WI38 (cell line): ENCODE measurements around the gene SIRT4.

Source experiments
- H3K4me3 ChIP-seq: 2 replicates; pipeline ENCODE4 v1.5.1; 2011; ENCODE audit warnings: low read depth, mild to moderate bottlenecking, control low read depth, low read length
- TF ChIP-seq, protein P1 (sequence below): IDR thresholded peaks from 2 replicates; pipeline ENCODE4 v1.5.1; 2012; ENCODE audit warnings: low read depth, mild to moderate bottlenecking, control low read depth, low read length

Gene SIRT4

DNA sequence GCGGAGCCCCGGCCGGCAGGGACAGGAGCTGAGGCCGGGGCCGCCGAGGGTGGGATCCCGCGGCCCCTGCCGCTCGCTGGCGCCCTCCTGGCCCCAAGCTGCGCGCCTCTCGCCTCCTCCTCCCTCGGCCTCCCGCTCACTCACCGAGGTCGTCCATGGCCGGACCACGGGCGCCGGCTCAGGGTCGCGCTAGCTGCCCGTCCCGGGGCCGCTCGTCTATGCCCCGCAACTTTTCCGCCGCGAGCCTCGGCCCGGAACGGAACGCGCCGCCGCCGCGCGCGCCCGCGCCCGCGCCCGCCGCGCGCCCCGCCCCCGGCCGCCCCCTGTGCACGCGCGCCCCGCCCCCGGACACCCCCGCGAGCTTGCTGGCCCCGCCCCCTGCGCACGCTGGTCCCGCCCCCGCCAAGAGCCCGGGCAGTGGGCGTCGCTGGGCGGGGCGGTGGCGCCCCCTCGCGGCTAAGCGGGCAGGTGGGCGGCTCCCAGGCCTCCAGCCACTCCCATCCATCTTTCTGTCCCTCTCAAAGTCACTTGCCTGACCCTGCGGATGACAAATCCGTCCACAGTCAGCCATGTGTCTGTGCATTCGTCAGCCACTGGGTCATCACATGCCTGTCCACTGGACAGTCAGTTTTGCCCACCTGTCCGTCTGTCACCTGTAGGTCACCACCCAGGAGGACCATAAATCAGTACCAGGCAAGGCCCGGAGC lies 36.5 kb upstream of the SIRT4 start, which contains the start of gene PXN:
PXN (minus strand) TSS at position 258 of the 707 bp plus-strand sequence; CDS start at position 157, 101 bp downstream.
- H3K4me3 ChIP-seq, result peak within 1 kb of the TSS; percentile 93
- TF ChIP-seq, protein P1, sequence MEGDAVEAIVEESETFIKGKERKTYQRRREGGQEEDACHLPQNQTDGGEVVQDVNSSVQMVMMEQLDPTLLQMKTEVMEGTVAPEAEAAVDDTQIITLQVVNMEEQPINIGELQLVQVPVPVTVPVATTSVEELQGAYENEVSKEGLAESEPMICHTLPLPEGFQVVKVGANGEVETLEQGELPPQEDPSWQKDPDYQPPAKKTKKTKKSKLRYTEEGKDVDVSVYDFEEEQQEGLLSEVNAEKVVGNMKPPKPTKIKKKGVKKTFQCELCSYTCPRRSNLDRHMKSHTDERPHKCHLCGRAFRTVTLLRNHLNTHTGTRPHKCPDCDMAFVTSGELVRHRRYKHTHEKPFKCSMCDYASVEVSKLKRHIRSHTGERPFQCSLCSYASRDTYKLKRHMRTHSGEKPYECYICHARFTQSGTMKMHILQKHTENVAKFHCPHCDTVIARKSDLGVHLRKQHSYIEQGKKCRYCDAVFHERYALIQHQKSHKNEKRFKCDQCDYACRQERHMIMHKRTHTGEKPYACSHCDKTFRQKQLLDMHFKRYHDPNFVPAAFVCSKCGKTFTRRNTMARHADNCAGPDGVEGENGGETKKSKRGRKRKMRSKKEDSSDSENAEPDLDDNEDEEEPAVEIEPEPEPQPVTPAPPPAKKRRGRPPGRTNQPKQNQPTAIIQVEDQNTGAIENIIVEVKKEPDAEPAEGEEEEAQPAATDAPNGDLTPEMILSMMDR, result peak; percentile 62

DNA sequence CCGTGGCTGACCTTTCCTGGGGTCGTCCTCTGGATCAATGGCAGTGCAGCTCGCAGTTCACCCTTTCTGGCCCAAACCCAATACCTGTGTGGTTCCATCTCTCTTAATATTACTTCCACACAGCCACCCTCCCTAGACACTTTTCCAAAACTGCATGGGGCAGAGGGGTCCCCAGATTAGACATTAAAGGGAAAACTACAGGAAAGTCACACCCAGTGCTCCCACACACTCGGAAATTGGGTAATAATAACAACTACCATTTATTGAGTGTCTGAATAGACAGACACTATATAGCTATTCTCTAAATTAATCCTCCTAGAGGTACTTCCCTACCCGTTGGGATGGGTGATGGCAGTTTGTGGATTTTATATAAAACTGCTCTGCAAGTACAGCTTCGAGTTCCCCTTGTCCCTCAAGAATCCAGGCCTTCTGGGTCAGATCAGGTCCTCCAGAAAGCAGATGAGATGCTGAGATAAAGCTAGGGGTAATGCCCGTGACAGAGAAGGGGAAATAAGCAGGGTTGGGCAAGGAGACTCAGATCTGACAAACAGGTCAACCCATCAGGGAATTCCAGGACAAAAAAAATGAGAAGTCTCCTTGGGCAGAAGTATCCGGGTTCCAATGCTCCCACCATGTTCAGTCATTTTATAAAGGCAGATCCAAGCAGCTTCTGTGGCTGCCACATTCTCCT lies 35.8 kb upstream of the SIRT4 start:
- H3K4me3 ChIP-seq, result no peak overlapping the region; the same call in 1 of the 2 replicates
- TF ChIP-seq, protein P1, result no peak

DNA sequence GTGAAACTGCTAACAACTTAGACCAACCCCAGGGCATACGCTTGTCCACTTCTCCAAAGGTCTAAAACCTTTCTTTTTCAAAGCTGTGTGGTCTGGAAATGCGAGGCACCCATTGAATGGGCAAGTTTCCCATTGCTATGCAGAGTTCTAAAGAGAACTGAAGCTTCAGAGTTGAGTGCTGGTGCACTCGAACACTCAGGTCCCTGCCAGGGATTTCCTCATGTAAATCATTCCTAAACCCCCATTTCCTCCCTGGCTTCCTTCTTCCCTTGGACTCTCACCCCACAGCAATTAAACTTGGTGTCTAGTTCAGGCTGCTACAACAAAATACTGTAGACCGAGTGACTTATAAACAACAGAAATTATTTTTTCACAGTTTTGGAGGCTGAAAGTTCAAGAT lies 34.4 kb upstream of the SIRT4 start:
- no peak overlapping the region for H3K4me3 ChIP-seq
- TF ChIP-seq, protein P1, result no peak

DNA sequence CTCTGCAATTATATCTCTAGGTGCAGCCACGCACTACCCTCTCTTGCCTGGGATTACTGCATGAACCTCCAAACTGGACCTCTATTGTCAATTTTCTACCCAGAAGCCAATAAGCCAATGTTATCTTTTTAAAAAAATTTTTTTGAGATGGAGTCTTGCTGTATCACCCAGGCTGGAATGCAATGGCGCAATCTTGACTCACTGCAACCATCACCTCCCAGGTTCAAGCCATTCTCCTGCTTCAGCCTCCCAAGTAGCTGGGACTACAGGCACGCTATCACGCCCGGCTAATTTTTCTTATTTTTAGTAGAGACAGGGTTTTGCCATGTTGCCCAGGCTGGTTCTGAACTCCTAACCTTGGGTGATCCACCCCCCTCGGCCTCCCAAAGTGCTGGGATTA lies 25.4 kb upstream of the SIRT4 start:
- no peak overlapping the region for H3K4me3 ChIP-seq
- TF ChIP-seq, protein P1, result no peak

DNA sequence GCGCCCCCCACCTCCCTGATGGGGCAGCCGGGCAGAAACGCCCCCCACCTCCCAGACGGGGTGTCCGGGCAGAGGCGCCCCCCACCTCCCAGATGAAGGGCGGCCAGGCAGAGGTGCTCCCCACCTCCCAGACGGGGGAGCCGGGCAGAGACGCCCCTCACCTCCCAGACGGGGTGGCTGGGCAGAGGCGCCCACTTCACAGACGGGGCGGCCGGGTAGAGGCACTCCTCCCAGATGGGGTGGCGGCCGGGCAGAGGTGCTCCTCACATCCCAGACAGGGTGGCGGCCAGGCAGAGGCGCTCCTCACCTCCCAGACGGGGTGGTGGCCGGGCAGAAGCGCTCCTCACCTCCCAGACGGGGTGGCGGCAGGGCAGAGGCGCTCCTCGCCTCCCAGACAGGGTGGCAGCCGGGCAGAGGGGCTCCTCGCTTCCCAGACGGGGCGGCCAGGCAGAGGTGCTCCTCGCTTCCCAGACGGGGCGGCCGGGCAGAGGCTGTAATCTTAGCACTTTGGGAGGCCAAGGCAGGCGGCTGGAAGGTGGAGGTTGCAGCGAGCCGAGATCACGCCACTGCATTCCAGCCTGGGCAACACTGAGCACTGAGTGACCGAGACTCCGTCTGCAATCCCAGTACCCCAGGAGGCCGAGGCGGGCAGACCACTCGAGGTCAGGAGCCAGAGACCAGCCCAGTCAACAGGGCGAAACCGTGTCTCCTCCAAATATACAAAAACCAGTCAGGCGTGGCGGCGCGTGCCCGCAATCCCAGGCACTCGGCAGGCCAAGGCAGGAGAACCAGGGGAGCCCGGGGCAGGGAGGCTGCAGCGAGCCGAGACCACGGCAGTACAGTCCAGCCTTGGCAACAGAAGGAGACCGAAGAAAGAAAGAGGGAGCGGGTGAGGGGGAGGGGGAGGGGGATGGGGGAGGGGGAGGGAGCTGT lies 23.7 kb upstream of the SIRT4 start:
- TF ChIP-seq, protein P1, result no peak
- H3K4me3 ChIP-seq, result no peak overlapping the region

DNA sequence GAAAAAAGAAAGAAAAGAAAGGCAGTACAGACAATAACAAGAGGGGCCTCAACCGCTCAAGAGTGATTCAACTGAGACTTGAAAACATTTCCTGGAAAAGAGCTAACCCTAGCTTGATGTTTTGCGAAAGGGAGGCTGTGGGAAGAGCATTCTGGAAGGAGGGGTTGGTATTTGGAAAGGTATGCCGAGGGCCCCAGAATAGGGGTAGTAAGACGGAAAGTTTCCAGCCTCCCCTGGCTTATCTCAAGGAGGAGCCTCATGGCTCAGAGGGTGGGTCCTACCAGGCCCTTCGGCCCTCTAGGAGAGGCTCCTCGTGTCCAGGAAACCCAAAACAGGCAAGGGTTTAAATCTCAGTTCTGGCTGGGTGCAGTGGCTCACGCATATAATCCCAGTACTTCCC lies 18.8 kb upstream of the SIRT4 start:
- H3K4me3 ChIP-seq, result no peak overlapping the region
- TF ChIP-seq, protein P1, result no peak
